Central memory CD8-positive, alpha-beta T cell (primary cell): ENCODE measurements around the gene KDM4B.
"Not testable (repeated sequence)": the region's sequence is repeated elsewhere in the genome, so short reads cannot be mapped to it uniquely, and the experiment has no call there.

Source experiments
- ATAC-seq: fragments of 150-1000 bp; cut with Tn5 transposase; replicated peaks from 2 replicates; pipeline ENCODE4 v1.10.0; 2022; ENCODE audit warnings: mild to moderate bottlenecking, moderate FRiP score, moderate number of reproducible peaks; ENCODE audit not compliant: poor library complexity, severe bottlenecking; ENCODE audit errors: extremely low read depth
- DNase-seq, 2 donors: peaks; one replicate each; pipeline ENCODE4 v3.0.0; 2021; ENCODE audit warnings: low spot score in 2 of 2
- H3K27ac Mint-ChIP-seq: one replicate; pipeline ENCODE4 v1.8.0; 2022; ENCODE audit warnings: low read depth, mild to moderate bottlenecking, moderate library complexity, mixed read lengths
- H3K27me3 Mint-ChIP-seq: one replicate; pipeline ENCODE4 v1.8.0; 2022; ENCODE audit warnings: mixed read lengths
- H3K36me3 Mint-ChIP-seq: one replicate; pipeline ENCODE4 v1.8.0; 2022; ENCODE audit warnings: mild to moderate bottlenecking, moderate library complexity, mixed read lengths; ENCODE audit not compliant: insufficient read depth
- H3K4me1 Mint-ChIP-seq: one replicate; pipeline ENCODE4 v1.8.0; 2022; ENCODE audit warnings: mixed read lengths
- H3K4me3 Mint-ChIP-seq: one replicate; pipeline ENCODE4 v1.8.0; 2022; ENCODE audit warnings: mild to moderate bottlenecking, moderate library complexity, mixed read lengths
- H3K9me3 Mint-ChIP-seq: one replicate; pipeline ENCODE4 v1.8.0; 2022; ENCODE audit warnings: mixed read lengths

Gene KDM4B

GRCh38 chr19:5194641-5195040 is 225.7 kb downstream of the KDM4B start:
- no peak overlapping the region for H3K4me3 Mint-ChIP-seq
- no peaks in the 10 kb centered on the region for H3K4me1 Mint-ChIP-seq
- no peak for DNase-seq
- no peak for ATAC-seq
- H3K9me3 Mint-ChIP-seq = no peaks in the 10 kb centered on the region
- no peaks in the 10 kb centered on the region for H3K27me3 Mint-ChIP-seq
- no peaks in the 10 kb centered on the region for H3K36me3 Mint-ChIP-seq
- H3K27ac Mint-ChIP-seq = no peak overlapping the region

DNA sequence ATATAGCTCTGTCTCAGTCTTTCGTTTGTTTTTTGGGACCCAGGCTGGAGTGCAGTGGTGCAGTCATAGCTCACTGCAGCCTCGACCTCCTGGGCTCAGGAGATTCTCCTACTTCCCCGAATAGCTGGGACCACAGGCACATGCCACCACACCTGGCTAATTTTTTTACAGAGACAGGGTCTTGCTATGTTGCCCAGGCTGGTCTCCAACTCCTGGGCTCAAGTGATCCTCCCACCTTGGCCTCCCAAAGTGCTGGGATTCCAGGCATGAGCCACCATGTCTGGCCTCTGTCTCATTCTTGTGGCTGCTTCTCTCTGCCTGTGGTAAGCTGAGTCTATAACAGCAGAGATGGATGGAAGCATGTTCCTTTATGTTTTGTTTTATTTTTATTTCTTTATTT is 226.7 kb downstream of the KDM4B start:
- not testable (repeated sequence) for H3K4me1 Mint-ChIP-seq, H3K9me3 Mint-ChIP-seq, ATAC-seq, H3K36me3 Mint-ChIP-seq, DNase-seq, H3K4me3 Mint-ChIP-seq, H3K27me3 Mint-ChIP-seq, H3K27ac Mint-ChIP-seq

- H3K27ac Mint-ChIP-seq = no peak overlapping the region
- DNase-seq (no peak), ATAC-seq (no peak)
- no peaks in the 10 kb centered on the region for H3K36me3 Mint-ChIP-seq
- H3K9me3 Mint-ChIP-seq = peaks cover 4% of the 10 kb centered on the region
- H3K4me3 Mint-ChIP-seq = no peak overlapping the region
- H3K27me3 Mint-ChIP-seq = no peaks in the 10 kb centered on the region
- no peaks in the 10 kb centered on the region for H3K4me1 Mint-ChIP-seq
Measured at GRCh38 chr19:5196832-5197231, 227.9 kb downstream of the KDM4B start.

DNA sequence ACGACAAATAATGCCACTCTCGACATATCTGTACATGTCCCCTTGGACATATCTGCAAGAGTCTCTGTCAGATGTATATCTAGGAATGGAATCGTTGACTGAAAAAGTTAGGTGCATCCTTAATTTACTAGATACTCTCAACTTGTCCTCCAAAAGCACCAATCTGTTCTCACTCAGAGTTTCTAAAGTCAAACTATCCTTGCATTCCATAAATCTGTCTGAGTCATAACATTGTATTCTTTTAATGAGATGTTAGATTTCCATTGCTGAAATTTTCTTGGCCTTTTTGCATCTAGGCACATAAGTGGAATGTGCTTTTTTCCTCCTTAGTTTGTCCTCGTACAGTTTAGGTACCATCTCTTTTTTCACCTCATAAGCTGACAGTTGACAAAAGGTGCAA is 231.9 kb downstream of the KDM4B start:
- H3K4me3 Mint-ChIP-seq = no peak overlapping the region
- no peak overlapping the region for H3K27ac Mint-ChIP-seq
- H3K36me3 Mint-ChIP-seq = no peaks in the 10 kb centered on the region
- DNase-seq (no peak), ATAC-seq (no peak)
- no peaks in the 10 kb centered on the region for H3K27me3 Mint-ChIP-seq
- H3K4me1 Mint-ChIP-seq = no peaks in the 10 kb centered on the region
- peaks cover 6% of the 10 kb centered on the region for H3K9me3 Mint-ChIP-seq

DNA sequence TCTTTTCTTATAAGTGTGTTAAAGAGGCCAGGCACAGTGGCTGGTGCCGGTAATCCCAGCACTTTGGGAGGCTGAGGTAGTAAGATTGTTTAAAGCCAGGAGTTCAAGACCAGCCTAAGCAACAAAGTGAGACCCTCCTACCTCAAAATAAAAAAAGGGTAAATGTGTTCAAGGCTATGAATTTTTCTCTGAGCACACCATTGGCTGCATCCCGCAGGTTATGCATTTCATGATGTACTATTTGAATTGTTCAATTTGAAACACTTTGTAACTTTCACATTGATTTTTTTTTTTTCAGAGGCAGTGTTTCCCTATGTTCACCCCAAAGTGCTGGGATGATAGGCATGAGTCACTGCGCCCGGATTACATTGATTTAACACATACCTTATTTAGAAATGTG is 233.6 kb downstream of the KDM4B start:
- DNase-seq (no peak), ATAC-seq (no peak)
- Mint-ChIP-seq H3K4me1 (no peaks in the 10 kb centered on the region), H3K9me3 (peaks cover 6% of the 10 kb centered on the region), H3K27ac (no peak overlapping the region), H3K36me3 (peaks cover 1% of the 10 kb centered on the region), H3K4me3 (no peak overlapping the region), H3K27me3 (no peaks in the 10 kb centered on the region)
